Colon (tissue), 2 donors: ENCODE measurements around the gene PCIF1.
"Not testable (repeated sequence)": the region's sequence is repeated elsewhere in the genome, so short reads cannot be mapped to it uniquely, and the experiment has no call there.

Experiments
- FAIRE-seq: peaks from 2 replicates; lab custom pipeline; 2012; peaks lifted over from hg19 to GRCh38; lab: Jason Lieb, UNC
- donor health status: control.
- donor health status: control.

Gene PCIF1

DNA sequence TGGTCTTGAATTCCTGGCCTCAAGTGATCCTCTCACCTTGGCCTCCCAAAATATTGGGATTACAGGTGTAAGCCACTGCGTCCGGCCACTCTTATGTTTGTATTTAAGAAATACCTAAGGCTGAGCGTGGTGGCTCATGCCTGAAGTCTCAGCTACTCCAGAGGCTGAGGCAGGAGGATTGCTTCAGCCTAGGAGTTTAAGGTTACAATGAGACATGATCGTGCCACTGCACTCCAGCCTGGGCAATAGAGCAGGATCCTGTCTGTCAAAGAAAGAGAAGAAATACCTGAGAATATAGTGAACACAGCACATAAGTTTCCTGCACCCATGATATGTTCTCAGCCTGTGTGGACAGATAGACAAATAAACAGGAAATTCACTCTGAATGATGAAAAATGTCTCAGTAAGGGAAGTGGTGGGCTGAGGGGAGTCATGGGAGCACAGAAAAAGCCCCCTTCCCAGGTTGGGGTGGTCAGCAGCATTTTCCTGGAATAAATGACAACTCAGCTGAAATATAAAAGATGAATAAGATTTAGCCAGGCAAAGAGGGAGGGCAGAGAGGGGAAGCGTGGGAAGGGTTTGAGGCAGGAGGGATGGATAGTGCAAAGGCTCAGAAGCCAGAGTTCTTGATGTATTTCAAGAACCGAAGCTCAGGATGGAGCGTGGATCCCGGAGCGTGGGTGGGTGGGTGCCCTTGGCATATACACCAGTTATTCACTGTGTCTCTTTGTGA lies 60.4 kb downstream of the PCIF1 start:
- no peak for FAIRE-seq

DNA sequence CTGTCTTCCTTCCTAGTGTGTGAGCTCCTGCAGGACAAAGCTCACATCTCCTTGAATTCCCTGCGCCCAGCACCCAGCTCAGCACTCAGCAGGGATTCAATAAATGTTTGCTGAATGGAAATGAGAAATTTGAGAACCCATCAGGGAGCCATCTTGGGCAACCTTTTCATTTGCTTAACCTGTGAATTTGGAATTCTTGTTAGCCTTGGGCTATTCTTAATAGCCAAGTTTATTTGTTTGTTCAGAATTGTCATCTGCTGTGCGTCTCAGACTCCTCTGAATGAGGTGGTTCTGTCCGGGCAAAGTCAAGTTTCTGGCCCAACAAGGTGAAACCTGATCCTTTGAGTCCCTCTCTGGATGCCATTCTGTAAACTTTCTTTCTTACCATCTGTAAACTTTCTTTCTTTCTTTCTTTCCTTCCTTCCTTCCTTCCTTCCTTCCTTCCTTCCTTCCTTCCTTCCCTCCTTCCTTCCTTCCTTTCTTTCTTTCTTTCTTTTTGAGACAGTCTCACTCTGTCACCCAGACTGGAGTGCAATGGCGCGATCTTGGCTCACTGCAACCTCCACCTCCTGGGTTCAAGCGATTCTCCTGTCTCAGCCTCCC lies 61.1 kb downstream of the PCIF1 start:
- not testable (repeated sequence) for FAIRE-seq

DNA sequence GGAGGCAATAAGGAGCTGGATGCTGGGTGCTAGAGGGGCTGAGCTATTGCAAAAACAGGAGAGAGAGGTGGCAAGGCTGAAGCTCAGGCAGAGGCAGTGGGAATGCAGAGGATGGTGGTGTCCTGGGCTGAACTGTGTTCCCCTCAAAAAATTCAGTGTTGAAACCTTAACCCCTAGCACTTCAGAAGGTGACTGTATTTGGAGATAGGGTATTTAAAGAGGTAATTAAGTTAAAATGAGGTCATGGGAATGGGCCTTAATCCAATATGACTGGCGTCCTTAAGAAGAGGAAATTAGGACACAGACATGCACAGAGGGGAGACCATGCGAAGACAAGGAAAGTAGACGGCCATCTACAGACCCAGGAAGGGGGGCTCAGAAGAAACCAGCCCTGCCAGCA lies 62.7 kb downstream of the PCIF1 start:
- FAIRE-seq = no peak
